Lung (tissue), 12 donors: ENCODE data around the gene GGA2. TPM values are rescaled to one million over a fixed set of nuclear protein-coding genes. Genes with fewer than 3 reads are reported as not detected.
A peak's percentile ranks its signal among the peaks of the same experiment; 100 is the strongest.

Experiments used
- ATAC-seq: fragments of 200-7000 bp; cut with Tn5 transposase; one replicate; pipeline ENCODE4 v1.9.1; 2020; ENCODE audit warnings: moderate number of reproducible peaks; ENCODE audit not compliant: insufficient read depth, low FRiP score
- DNase-seq, 3 donors: peaks; one replicate each; pipeline ENCODE4 v3.0.0-alpha.2; 2013 to 2017
- H3K27ac ChIP-seq, 2 donors: one replicate each; pipeline ENCODE4 v1.5.1; 2013; ENCODE audit warnings: mild to moderate bottlenecking in 2 of 2, moderate library complexity in 2 of 2, control low read depth in 1 of 2, inconsistent platforms in 1 of 2, low read depth in 1 of 2, low read length in 1 of 2
- H3K27me3 ChIP-seq, 3 donors: one replicate each; pipeline ENCODE4 v1.5.1; 2013; ENCODE audit warnings: low read length in 2 of 3; ENCODE audit not compliant: control insufficient read depth in 3 of 3, insufficient read depth in 3 of 3
- H3K36me3 ChIP-seq, 4 donors: one replicate each; pipeline ENCODE4 v1.5.1; 2013; ENCODE audit warnings: low read length in 4 of 4, mild to moderate bottlenecking in 1 of 4, moderate library complexity in 1 of 4; ENCODE audit not compliant: control insufficient read depth in 4 of 4, insufficient read depth in 4 of 4
- H3K4me1 ChIP-seq, 5 donors: one replicate each; pipeline ENCODE4 v1.5.1; 2013; ENCODE audit warnings: low read length in 5 of 5, mild to moderate bottlenecking in 2 of 5, moderate library complexity in 1 of 5; ENCODE audit not compliant: control insufficient read depth in 5 of 5, insufficient read depth in 5 of 5
- H3K4me3 ChIP-seq: one replicate; pipeline ENCODE4 v1.5.1; 2013; ENCODE audit warnings: mild to moderate bottlenecking, control low read depth, moderate library complexity
- H3K9ac ChIP-seq, 2 donors: one replicate each; pipeline ENCODE4 v1.5.1; 2013; ENCODE audit warnings: low read length in 2 of 2, control low read depth in 1 of 2; ENCODE audit not compliant: insufficient read depth in 1 of 2
- H3K9me3 ChIP-seq, 4 donors: one replicate each; pipeline ENCODE4 v1.5.1; 2013; ENCODE audit warnings: low read length in 3 of 4, mild to moderate bottlenecking in 1 of 4, moderate library complexity in 1 of 4; ENCODE audit not compliant: control insufficient read depth in 4 of 4, insufficient read depth in 3 of 4
- WGBS, 2 donors: extraction: QIAGEN DNeasy Blood & Tissue Kit; methylation state at CpG; one replicate each; pipeline ENCODE4 v1.1.7; 2013; 5-methylcytosine and 5-hydroxymethylcytosine counted together
- polyA plus RNA-seq, 2 donors: library from polyadenylated mRNA; stranded (reverse); fragments of 200-250 nt; gene quantifications; one replicate each; pipeline ENCODE4 v1.2.1, GENCODE V29; 2013
- total RNA-seq, 2 donors: library from RNA; depleted of rRNA in 1 of 2; stranded (reverse); fragments of >200 nt in 1 of 2; gene quantifications; one replicate each; pipeline ENCODE4 v1.2.1, GENCODE V29; 2014 to 2021
- TF ChIP-seq, protein P1 (sequence below): IDR thresholded peaks from 2 replicates; pipeline ENCODE4 v1.5.1; 2012; ENCODE audit warnings: mild to moderate bottlenecking; ENCODE audit errors: control extremely low read depth, extremely low read depth
- donor health status: control.
- donor health status: control.
- donor health status: Bipolar disorder and iron deficiency.
- donor health status: healthy.
- donor health status: DM: yes; HTN: yes; CAD: no.

The GGA2 gene
- total and polyA plus RNA-seq, 4 donors: 29.4 to 118 (median 63.9) TPM

DNA sequence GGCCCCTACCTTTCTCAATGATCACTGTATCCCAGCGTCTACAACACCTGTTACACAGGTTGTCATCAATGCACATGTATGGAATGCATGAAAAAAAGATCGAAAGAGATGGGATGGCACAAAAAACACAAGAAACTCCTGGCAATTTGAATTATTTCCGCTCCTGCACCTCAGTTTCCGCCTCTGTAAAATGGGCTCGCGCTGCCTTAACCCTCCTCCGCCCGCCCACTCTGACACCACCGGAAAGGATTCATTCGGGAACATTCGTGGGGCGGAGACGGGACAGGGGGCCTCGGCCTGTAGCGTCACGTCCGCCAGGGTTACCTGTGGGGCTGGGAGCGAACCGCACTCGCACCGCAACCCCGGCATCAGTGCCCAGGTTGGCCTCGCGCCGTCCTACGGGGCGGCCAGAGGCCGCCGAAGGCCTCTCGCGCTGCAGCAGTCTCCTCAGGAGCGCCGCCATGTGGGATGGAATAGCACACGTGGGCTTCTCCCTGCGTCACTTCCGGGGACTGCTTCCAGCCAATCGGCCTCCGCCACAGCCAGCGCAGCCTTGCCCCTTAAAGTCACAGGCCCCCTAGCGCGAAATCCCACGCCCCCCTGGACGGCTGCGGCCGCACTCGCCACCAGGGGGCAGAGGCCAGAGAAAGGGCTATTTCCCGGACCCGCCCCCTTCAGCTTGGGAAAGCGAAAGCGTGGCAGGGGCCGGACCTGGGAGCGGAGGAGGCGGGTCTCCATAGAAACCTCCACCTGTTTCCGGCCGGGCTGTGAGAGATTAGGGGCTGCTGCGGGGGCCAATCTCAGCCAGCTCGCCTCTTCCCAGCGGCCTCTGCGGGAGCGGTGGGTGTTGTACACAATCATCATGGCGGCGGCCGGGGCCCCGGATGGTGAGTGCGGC is 46.8 kb upstream of the GGA2 start, which contains the start of the genes EARS2 and UBFD1:
EARS2 (minus strand) TSS at position 470 of the 898 bp plus-strand sequence; CDS start at position 463, 7 bp downstream.
UBFD1 (plus strand) TSS at position 847 of the 898 bp plus-strand sequence; CDS start at position 863, 16 bp downstream.
- Histone ChIP-seq H3K27me3 (no peaks in the 10 kb centered on the region), H3K4me1 (peaks cover 0 to 10% (median 10%) of the 10 kb centered on the region in 5 donors), H3K4me3 (peak within 1 kb of the TSS; percentile 95), H3K9ac (peak within 1 kb of the TSS; percentile 76 to 91), H3K27ac (peak within 1 kb of the TSS; percentile 92 to 95), H3K9me3 (no peaks in the 10 kb centered on the region), H3K36me3 (peaks cover 4 to 29% (median 14%) of the 10 kb centered on the region in 4 donors)
- peak; percentile 97 for ATAC-seq
- TF ChIP-seq, protein P1, sequence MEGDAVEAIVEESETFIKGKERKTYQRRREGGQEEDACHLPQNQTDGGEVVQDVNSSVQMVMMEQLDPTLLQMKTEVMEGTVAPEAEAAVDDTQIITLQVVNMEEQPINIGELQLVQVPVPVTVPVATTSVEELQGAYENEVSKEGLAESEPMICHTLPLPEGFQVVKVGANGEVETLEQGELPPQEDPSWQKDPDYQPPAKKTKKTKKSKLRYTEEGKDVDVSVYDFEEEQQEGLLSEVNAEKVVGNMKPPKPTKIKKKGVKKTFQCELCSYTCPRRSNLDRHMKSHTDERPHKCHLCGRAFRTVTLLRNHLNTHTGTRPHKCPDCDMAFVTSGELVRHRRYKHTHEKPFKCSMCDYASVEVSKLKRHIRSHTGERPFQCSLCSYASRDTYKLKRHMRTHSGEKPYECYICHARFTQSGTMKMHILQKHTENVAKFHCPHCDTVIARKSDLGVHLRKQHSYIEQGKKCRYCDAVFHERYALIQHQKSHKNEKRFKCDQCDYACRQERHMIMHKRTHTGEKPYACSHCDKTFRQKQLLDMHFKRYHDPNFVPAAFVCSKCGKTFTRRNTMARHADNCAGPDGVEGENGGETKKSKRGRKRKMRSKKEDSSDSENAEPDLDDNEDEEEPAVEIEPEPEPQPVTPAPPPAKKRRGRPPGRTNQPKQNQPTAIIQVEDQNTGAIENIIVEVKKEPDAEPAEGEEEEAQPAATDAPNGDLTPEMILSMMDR: peak; percentile 80
- 1 to 2% methylated on average over 61 to 65 of the region's 65 CpGs for WGBS, 2 donors
- DNase-seq: peak; percentile 99

DNA sequence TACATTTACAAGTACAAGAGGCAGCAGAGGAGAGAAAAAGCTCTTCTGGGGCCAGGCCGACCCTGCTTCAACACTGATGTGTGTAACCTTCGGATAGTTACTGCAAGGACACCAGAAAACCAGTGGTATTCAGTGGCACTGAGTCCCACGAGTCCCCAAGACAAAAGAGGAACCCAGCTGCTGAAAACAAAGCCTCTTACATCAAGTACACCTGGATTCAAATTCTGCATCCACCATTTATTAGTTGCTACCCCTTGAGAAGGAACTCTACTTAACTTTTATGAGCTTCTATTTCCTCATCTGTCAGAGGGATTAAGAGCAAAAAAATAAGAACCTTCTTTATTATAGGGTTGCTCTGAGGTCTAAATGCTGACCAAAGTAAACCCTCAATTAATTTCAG is 44.2 kb upstream of the GGA2 start:
- Histone ChIP-seq H3K4me3 (no peak overlapping the region), H3K9ac (no peak overlapping the region), H3K4me1 (peaks cover 0 to 10% (median 10%) of the 10 kb centered on the region in 5 donors), H3K9me3 (no peaks in the 10 kb centered on the region), H3K27ac (no peak overlapping the region), H3K36me3 (peaks cover 11 to 25% (median 22%) of the 10 kb centered on the region in 4 donors), H3K27me3 (no peaks in the 10 kb centered on the region)
- ATAC-seq: no peak
- 79 to 86% methylated on average over 3 of the region's 3 CpGs for WGBS, 2 donors
- DNase-seq: no peak
- TF ChIP-seq, protein P1: no peak

DNA sequence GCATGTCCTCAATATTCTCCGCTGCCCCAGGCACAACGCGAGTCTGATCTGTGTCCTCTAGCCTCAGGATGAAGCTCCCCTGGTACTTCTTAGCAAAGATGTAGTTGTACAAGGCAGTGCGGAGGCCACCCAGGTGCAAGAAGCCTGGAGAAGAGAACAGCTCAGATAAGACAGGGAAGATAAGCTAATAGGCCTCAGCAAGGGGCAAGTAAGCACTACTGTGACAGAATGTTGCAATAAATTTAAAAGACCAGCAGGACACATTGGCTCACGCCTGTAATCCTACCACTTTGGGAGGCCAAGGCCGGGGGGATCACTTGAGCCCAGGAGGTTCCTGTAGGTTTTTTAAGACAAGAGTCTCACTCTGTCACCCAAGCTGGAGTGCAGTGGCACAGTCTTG is 41.9 kb upstream of the GGA2 start:
- no peak overlapping the region for H3K4me3 ChIP-seq
- no peak overlapping the region for H3K27ac ChIP-seq
- no peak for DNase-seq
- no peaks in the 10 kb centered on the region for H3K9me3 ChIP-seq
- ATAC-seq: no peak
- no peaks in the 10 kb centered on the region for H3K27me3 ChIP-seq
- H3K36me3 ChIP-seq: peaks cover 11 to 37% (median 29%) of the 10 kb centered on the region in 4 donors
- no peak overlapping the region for H3K9ac ChIP-seq
- H3K4me1 ChIP-seq: peaks cover 0 to 10% (median 0%) of the 10 kb centered on the region in 5 donors
- 77 to 80% methylated on average over 6 of the region's 6 CpGs for WGBS, 2 donors
- TF ChIP-seq, protein P1: no peak
